Neural cell (in vitro differentiated cells): ENCODE measurements around the gene AKAP8L. TPM values are rescaled to one million over a fixed set of nuclear protein-coding genes. Genes with fewer than 3 reads are reported as not detected.

Source experiments
- H2AFZ ChIP-seq: fragments of 200-600, 300-800 bp; sonication (generic), shearing (Covaris generic); 2 replicates; pipeline ENCODE4 v1.6.0; 2014; ENCODE audit warnings: low read depth, mild to moderate bottlenecking, antibody characterized with exemption, low read length, moderate library complexity
- H3F3A ChIP-seq: fragments of 200-600 bp; shearing (Covaris generic); 2 replicates; pipeline ENCODE4 v1.6.1; 2016; ENCODE audit warnings: mild to moderate bottlenecking, moderate library complexity, mixed read lengths, antibody characterized with exemption, low read length; ENCODE audit not compliant: insufficient read depth, poor library complexity, severe bottlenecking
- H3K27ac ChIP-seq: fragments of 200-600, 300-800 bp; sonication (generic), shearing (Covaris generic); 2 replicates; pipeline ENCODE4 v1.5.1; 2014; ENCODE audit warnings: mild to moderate bottlenecking, low read length, moderate library complexity
- H3K27me3 ChIP-seq: fragments of 300-800, 200-600 bp; sonication (generic), shearing (Covaris generic); 2 replicates; pipeline ENCODE4 v1.6.0; 2014; ENCODE audit warnings: mild to moderate bottlenecking, low read depth, low read length, moderate library complexity; ENCODE audit not compliant: insufficient read depth
- H3K36me3 ChIP-seq: fragments of 300-800, 200-600 bp; sonication (generic), shearing (Covaris generic); 2 replicates; pipeline ENCODE4 v1.5.1; 2014; ENCODE audit warnings: mild to moderate bottlenecking, antibody characterized with exemption, low read length, moderate library complexity; ENCODE audit not compliant: insufficient read depth
- H3K4me2 ChIP-seq: fragments of 300-800, 200-600 bp; sonication (generic), shearing (Covaris generic); 2 replicates; pipeline ENCODE4 v1.6.0; 2014; ENCODE audit warnings: mild to moderate bottlenecking, low read length
- H3K4me3 ChIP-seq: fragments of 300-800, 200-600 bp; sonication (generic), shearing (Covaris generic); 2 replicates; pipeline ENCODE4 v1.5.1; 2014; ENCODE audit warnings: mild to moderate bottlenecking, low read length, moderate library complexity
- H3K79me2 ChIP-seq: fragments of 200-600 bp; shearing (Covaris generic); replicated peaks from 2 replicates; pipeline ENCODE4 v1.6.0; 2014; ENCODE audit warnings: mild to moderate bottlenecking, low read length, moderate library complexity; ENCODE audit not compliant: insufficient read depth
- H3K9ac ChIP-seq: fragments of 300-800, 200-600 bp; sonication (generic), shearing (Covaris generic); 2 replicates; pipeline ENCODE4 v1.6.1; 2016; ENCODE audit warnings: mild to moderate bottlenecking, low read length, mixed read lengths
- H3K9me2 ChIP-seq: fragments of 200-600 bp; shearing (Covaris generic); 2 replicates; pipeline ENCODE4 v1.6.1; 2016; ENCODE audit warnings: mild to moderate bottlenecking, low read length, mixed read lengths; ENCODE audit not compliant: insufficient read depth
- H3K9me3 ChIP-seq: fragments of 200-600, 300-800 bp; sonication (generic), shearing (Covaris generic); 2 replicates; pipeline ENCODE4 v1.6.1; 2016; ENCODE audit warnings: mild to moderate bottlenecking, mixed run types, low read length, moderate library complexity, mixed read lengths
- H4K20me1 ChIP-seq: fragments of 200-600 bp; shearing (Covaris generic); 2 replicates; pipeline ENCODE4 v1.6.1; 2016; ENCODE audit warnings: mild to moderate bottlenecking, mixed run types; ENCODE audit not compliant: insufficient read depth
- EP300 ChIP-seq: fragments of 450-650 bp; conservative IDR thresholded peaks from 2 replicates; pipeline ENCODE4 v1.6.1; 2014; ENCODE audit warnings: antibody characterized with exemption, mild to moderate bottlenecking, moderate library complexity; ENCODE audit not compliant: poor library complexity, severe bottlenecking
- EZH2 ChIP-seq: fragments of 200-600, 300-800 bp; shearing (Covaris generic), sonication (generic); IDR thresholded peaks from 2 replicates; pipeline ENCODE4 v1.6.1; 2014; ENCODE audit warnings: antibody characterized with exemption, low read length, borderline replicate concordance, mild to moderate bottlenecking; ENCODE audit not compliant: insufficient read depth, poor library complexity, severe bottlenecking
- MXI1 ChIP-seq: fragments of 450-650 bp; conservative IDR thresholded peaks from 2 replicates; pipeline ENCODE4 v1.6.1; 2014; ENCODE audit warnings: antibody characterized with exemption, mild to moderate bottlenecking; ENCODE audit not compliant: poor library complexity, severe bottlenecking
- POLR2AphosphoS5 ChIP-seq: IDR thresholded peaks from 2 replicates; pipeline ENCODE4 v1.6.1; 2012
- RAD21 ChIP-seq: fragments of 450-650 bp; conservative IDR thresholded peaks from 2 replicates; pipeline ENCODE4 v1.6.1; 2014; ENCODE audit warnings: antibody characterized with exemption, mild to moderate bottlenecking, moderate library complexity
- REST ChIP-seq: IDR thresholded peaks from 2 replicates; pipeline ENCODE4 v1.6.1; 2012; ENCODE audit warnings: borderline replicate concordance
- SMC3 ChIP-seq: fragments of 450-650 bp; conservative IDR thresholded peaks from 2 replicates; pipeline ENCODE4 v1.6.1; 2014; ENCODE audit warnings: antibody characterized with exemption, mild to moderate bottlenecking, moderate library complexity; ENCODE audit not compliant: poor library complexity
- TAF1 ChIP-seq: IDR thresholded peaks from 2 replicates; pipeline ENCODE4 v1.6.1; 2012; ENCODE audit warnings: low read depth
- polyA plus RNA-seq: library from polyadenylated mRNA; depleted of rRNA; stranded (reverse); fragments of >200 nt; gene quantifications from 2 replicates; pipeline ENCODE4 v1.2.3, GENCODE V29; 2014
- TF ChIP-seq, protein P1 (sequence below): fragments of 450-650 bp; IDR thresholded peaks from 2 replicates; pipeline ENCODE4 v1.5.1; 2014; ENCODE audit warnings: antibody characterized with exemption, mild to moderate bottlenecking, moderate library complexity; ENCODE audit not compliant: poor library complexity, severe bottlenecking

Gene AKAP8L
- polyA plus RNA-seq, 1 donor from 2014 or later, result 281 TPM

- Histone ChIP-seq H2AFZ (peak within 1 kb of the TSS; percentile 60), H3F3A (peaks cover 8% of the 10 kb centered on the region), H3K9me3 (no peaks in the 10 kb centered on the region), H4K20me1 (no peaks in the 10 kb centered on the region), H3K27ac (peak within 1 kb of the TSS; percentile 32), H3K4me3 (peak within 1 kb of the TSS; percentile 95), H3K9me2 (no peaks in the 10 kb centered on the region), H3K4me2 (peak within 1 kb of the TSS; percentile 80), H3K9ac (peak within 1 kb of the TSS; percentile 82), H3K27me3 (peaks cover 23% of the 10 kb centered on the region), H3K79me2 (peaks cover 3% of the 10 kb centered on the region), H3K36me3 (no peaks in the 10 kb centered on the region)
- TF ChIP-seq POLR2AphosphoS5 (peak; percentile 84), REST (no peak), EP300 (no peak), TAF1 (no peak), RAD21 (no peak), MXI1 (no peak)
- TF ChIP-seq, protein P1, sequence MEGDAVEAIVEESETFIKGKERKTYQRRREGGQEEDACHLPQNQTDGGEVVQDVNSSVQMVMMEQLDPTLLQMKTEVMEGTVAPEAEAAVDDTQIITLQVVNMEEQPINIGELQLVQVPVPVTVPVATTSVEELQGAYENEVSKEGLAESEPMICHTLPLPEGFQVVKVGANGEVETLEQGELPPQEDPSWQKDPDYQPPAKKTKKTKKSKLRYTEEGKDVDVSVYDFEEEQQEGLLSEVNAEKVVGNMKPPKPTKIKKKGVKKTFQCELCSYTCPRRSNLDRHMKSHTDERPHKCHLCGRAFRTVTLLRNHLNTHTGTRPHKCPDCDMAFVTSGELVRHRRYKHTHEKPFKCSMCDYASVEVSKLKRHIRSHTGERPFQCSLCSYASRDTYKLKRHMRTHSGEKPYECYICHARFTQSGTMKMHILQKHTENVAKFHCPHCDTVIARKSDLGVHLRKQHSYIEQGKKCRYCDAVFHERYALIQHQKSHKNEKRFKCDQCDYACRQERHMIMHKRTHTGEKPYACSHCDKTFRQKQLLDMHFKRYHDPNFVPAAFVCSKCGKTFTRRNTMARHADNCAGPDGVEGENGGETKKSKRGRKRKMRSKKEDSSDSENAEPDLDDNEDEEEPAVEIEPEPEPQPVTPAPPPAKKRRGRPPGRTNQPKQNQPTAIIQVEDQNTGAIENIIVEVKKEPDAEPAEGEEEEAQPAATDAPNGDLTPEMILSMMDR, result no peak
Measured at GRCh38 chr19:15449620-15450527, 31.1 kb upstream of the AKAP8L start, which contains the start of gene WIZ. WIZ (minus strand) TSS chr19:15449956; CDS start chr19:15448307, 1,649 bp downstream.

- H4K20me1 ChIP-seq, result no peaks in the 10 kb centered on the region
- no peaks in the 10 kb centered on the region for H3K9me2 ChIP-seq
- H3F3A ChIP-seq, result peaks cover 8% of the 10 kb centered on the region
- peak overlapping the region; percentile 32 for H3K27ac ChIP-seq
- TF ChIP-seq, protein P1, result peak; percentile 13
- no peak for TF ChIP-seq RAD21
- peak; percentile 31 for TF ChIP-seq MXI1
- TF ChIP-seq EZH2, result no peak
- no peak for TF ChIP-seq POLR2AphosphoS5
- no peak for TF ChIP-seq EP300
- no peak for TF ChIP-seq TAF1
- TF ChIP-seq SMC3, result no peak
- no peak for TF ChIP-seq REST
- H3K9ac ChIP-seq, result peak overlapping the region; percentile 82
- H3K79me2 ChIP-seq, result peaks cover 3% of the 10 kb centered on the region
- H3K27me3 ChIP-seq, result peaks cover 14% of the 10 kb centered on the region
- no peaks in the 10 kb centered on the region for H3K9me3 ChIP-seq
- H3K36me3 ChIP-seq, result no peaks in the 10 kb centered on the region
- H2AFZ ChIP-seq, result peak overlapping the region; percentile 60
- peak overlapping the region; percentile 95 for H3K4me3 ChIP-seq
- H3K4me2 ChIP-seq, result peak overlapping the region; percentile 80
Measured at GRCh38 chr19:15448778-15449619, 30.2 kb upstream of the AKAP8L start.
